Hematopoietic multipotent progenitor cell treated with erythropoietin and hydrocortisone succinate and interleukin-3 and kit ligand, for 4 days (in vitro differentiated cells): Measurements from ENCODE around the gene PDE3A.
"Not testable (repeated sequence)": the region's sequence is repeated elsewhere in the genome, so short reads cannot be mapped to it uniquely, and the experiment has no call there.

Source experiments
- DNase-seq: peaks from one replicate; pipeline ENCODE4 v3.0.0-alpha.2; 2015

PDE3A gene

DNA sequence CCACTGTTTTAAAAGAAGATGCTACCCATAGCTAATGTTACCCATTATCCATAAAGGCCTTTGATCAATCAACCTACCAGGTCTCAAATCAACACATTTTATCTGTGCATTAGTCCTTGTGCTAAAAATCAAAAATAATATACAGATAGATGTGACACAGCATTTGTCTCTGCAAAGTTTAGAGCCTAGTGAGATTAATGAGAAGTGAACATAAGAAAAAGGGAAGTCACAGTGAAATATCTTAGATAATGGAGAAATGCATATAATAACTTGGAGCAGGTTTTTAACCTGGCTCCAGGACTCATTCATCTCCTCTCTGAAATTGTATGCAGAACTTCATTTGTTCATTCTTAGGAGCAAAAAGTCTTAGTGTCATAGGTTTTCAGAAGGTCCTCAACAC, 7.2 kb downstream of the PDE3A start:
- DNase-seq, result peak; percentile 50

GRCh38 chr12:20376984-20377383, 8.6 kb downstream of the PDE3A start:
- peak; percentile 74 for DNase-seq

- no peak for DNase-seq
These were observed 9.4 kb downstream of the PDE3A start for GRCh38 chr12:20377750-20378149.

GRCh38 chr12:20382117-20382516, 13.8 kb downstream of the PDE3A start:
- no peak for DNase-seq

DNA sequence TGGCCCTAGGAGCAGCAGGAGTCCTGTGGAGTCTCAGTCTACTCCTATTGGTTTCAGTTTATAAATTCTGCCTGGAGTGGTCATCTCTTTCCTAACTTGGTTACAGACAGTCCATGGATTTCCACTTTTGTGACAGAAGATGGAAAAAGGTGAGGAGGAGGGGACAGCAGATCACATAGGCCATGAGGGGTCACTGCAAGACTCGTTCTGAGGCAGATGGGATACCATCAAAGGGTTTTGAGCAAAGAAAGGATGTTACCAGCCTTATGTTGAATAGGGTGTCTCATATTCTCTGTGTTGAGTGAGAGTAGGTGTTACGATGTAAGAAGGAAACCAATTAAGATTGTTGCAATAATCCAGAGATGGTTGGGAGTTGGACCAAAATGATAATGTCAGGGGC, 15.3 kb downstream of the PDE3A start:
- DNase-seq, result no peak

- not testable (repeated sequence) for DNase-seq
These were observed 16.5 kb downstream of the PDE3A start for GRCh38 chr12:20384836-20385235.

- no peak for DNase-seq
These were observed 22.5 kb downstream of the PDE3A start for GRCh38 chr12:20390846-20391245.

- no peak for DNase-seq
These were observed 24.0 kb downstream of the PDE3A start for GRCh38 chr12:20392339-20392738.

DNA sequence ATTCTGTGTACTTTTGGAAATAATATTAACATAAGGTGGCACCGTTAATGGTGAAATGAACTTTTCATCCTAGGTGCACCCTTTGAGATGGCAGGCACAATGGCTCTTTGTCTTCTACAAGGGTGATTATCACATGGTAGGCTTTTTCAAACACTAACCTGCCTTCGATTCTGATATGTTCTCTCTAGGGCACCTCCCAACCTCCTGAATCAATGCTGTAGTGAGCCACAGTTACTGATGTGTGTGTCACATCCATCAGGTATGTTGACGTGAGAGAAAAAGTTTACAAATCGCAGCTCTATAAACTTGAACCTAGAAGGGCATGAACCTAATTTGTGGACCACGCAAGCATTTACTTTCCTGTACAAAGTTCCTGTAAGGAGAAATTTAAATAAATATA, 25.4 kb downstream of the PDE3A start:
- no peak for DNase-seq

GRCh38 chr12:20395791-20396550, 27.6 kb downstream of the PDE3A start:
- no peak for DNase-seq

DNA sequence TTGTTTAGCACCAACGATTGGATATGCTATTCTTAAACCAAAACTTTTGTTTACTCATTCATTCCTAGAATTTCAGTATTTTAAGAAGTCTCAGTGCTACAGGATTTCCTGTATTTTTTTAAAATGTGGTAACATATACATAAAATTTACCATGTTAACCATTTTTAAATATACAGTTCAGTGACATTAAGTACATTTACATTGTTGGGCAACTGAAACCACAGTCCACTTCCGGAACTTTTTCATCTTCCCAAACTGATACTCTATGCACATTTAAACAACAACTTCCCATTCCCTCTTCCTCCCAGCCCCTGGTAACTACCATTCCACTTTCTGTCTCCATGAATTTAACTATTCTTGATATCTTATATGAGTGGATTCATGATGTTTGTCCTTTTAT, 30.3 kb downstream of the PDE3A start:
- peak; percentile 58 for DNase-seq

- no peak for DNase-seq
These were observed 31.7 kb downstream of the PDE3A start for GRCh38 chr12:20400003-20400402.

- DNase-seq, result no peak
These were observed 34.9 kb downstream of the PDE3A start for GRCh38 chr12:20403230-20403629.

- DNase-seq, result peak; percentile 93
These were observed 36.4 kb downstream of the PDE3A start for GRCh38 chr12:20404576-20405346.

- no peak for DNase-seq
These were observed 41.5 kb downstream of the PDE3A start for GRCh38 chr12:20409607-20410377.

DNA sequence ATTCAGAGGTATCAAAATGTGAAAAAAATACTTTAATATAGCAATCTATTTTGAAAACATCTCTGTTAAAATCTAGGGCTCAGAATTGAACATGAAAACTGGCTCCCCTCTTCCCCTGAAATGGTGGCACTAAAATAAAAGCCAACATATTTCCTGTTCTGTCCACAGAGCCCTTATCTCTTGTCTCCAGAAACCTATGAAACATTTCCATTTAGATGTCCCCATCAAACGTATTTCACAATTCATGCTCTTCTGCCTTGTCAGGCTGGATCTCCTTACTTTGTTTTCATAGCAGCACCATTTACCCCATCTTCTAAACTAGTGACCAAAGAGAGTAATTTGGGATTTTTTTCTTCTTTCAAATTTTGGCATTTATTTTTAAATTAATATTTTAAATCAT, 42.4 kb downstream of the PDE3A start:
- DNase-seq, result peak; percentile 93

DNA sequence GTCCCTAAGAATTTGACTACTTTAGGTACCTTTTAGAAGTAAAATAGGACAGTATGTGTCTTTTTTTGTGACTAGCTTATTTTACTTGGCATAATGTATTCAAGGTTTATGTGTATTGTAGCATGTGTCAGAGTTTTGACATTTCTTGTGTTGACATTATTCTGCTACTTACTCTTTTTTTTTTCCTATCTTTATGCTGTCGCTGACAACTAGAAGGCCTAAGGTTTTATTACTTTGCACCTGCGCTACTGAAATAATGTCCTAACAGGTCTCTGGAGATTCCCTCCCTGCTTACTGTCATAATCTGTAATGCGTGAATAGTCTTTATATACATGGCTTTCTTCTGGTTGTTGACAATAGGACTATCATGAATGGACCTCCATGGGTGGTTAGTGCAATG, 43.0 kb downstream of the PDE3A start:
- DNase-seq, result no peak

- peak; percentile 96 for DNase-seq
These were observed 46.7 kb downstream of the PDE3A start for GRCh38 chr12:20415028-20415427.

DNA sequence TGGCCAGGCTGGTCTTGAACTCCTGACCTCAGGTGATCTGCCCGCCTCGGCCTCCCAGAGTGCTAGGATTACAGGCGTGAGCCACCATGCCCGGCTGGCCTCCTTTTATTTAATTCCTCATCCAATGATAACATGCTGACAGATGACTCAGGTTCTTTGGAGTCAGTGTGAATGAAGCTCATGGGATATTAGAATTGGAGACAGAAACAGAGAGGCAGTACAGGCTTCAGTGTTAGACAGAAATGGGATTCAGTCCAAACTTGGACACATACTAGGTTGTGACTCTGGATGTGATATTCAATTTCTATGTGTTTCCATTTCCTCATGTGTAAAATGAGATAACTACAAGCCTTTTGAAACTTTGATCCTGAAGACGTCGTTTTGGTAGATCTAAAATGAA, 47.3 kb downstream of the PDE3A start:
- no peak for DNase-seq

GRCh38 chr12:20420557-20420956, 52.2 kb downstream of the PDE3A start:
- no peak for DNase-seq

DNA sequence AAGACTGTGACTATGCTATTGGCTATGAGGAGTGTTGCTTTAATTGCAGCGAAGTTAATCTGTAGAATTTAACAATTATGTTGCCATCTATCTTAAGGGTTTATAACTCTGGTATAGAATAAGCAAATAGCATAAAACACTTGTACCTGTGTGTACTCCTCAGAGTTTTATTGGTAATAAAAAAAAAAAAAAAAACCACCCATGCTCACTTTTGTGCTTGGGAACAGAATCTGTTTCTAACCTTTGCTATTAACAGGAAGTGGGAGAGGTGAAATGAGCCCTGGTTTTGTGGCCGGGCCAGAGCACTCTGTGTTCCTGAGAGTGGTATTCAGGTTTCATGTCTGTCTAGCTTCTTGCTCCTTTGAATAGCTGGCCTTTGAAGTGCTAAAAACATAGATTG, 53.1 kb downstream of the PDE3A start:
- DNase-seq, result peak; percentile 24

- DNase-seq, result peak; percentile 18
These were observed 55.2 kb downstream of the PDE3A start for GRCh38 chr12:20423557-20423956.

DNA sequence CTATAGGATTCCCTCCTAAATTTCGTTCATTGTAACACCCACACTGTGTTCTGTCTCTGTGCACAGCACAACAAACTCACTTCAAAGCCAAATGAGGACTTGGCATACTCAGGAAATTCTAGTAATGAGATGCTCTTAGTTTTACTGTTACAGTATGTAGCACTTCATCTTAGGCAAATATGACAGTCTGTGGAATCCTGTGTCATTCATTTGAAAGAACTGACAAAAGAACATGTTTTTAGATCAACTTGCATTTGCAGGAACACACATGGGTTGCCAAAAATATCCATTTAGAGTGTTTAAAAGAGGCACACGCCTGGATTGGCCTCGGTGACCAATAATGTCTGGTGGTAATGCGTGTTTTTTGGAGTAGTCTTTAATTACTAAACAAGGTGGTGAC, 56.5 kb downstream of the PDE3A start:
- DNase-seq, result no peak

DNA sequence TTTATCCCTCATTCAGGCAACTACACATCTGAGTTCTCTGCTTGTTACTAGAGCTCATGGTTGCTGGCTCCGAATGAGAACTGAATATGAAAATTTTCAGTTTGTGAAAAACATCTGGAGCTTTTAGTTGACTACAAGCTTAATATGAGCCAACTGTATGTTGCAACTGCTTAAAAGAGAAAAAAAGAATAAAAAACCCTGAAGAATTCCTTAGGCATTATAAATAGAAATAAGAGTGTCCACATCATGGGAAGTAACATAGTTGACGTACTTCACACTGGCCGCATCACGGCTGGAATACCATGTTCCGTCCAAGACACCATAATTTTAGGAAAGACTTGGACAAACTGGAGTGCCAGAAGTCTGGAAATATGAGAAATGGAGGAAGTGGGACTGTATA, 57.9 kb downstream of the PDE3A start:
- no peak for DNase-seq
